CD4-positive, alpha-beta T cell (primary cell): ENCODE data around the gene STARD13. TPM values are rescaled to one million over a fixed set of nuclear protein-coding genes. Genes with fewer than 3 reads are reported as not detected.

Experiments
- ATAC-seq: fragments of 200-7000 bp; cut with Tn5 transposase; one replicate; pipeline ENCODE4 v1.10.0; 2022; ENCODE audit warnings: mild to moderate bottlenecking; ENCODE audit not compliant: poor library complexity
- CTCF ChIA-PET: fragments of 350-600 bp; sonication (Branson Sonifier 250); formaldehyde crosslinking; loops from one replicate; lab custom pipeline; 2021; ENCODE audit warnings: antibody characterized with exemption, inconsistent platforms; lab: Charles Lee
- POLR2A ChIA-PET: fragments of 350-600 bp; sonication (Branson Sonifier 250); formaldehyde crosslinking; loops from one replicate; lab custom pipeline; 2021; ENCODE audit warnings: antibody characterized with exemption, inconsistent platforms; lab: Charles Lee
- DNase-seq, 14 experiments: peaks; one replicate each; pipeline ENCODE4 v3.0.0-alpha.2; 2013 to 2020; ENCODE audit warnings: mixed read lengths in 2 of 14
- H3K27ac ChIP-seq, 2 donors: one replicate each; pipeline versions ENCODE4 v1.5.1 to v1.7.0; 2013; ENCODE audit warnings: low read length in 2 of 2, low read depth in 1 of 2, mild to moderate bottlenecking in 1 of 2
- H3K27me3 ChIP-seq, 2 experiments: 1 replicate in 1 of 2; 2 replicates in 1 of 2; pipeline versions ENCODE4 v1.6.1 to v1.7.0; 2013; ENCODE audit warnings: low read length in 2 of 2, control low read depth in 1 of 2, mild to moderate bottlenecking in 1 of 2, moderate library complexity in 1 of 2; ENCODE audit not compliant: insufficient read depth in 2 of 2, control insufficient read depth in 1 of 2
- H3K36me3 ChIP-seq: one replicate; pipeline ENCODE4 v1.6.1; 2013; ENCODE audit warnings: low read length, control low read depth; ENCODE audit not compliant: insufficient read depth
- H3K4me1 ChIP-seq: one replicate; pipeline ENCODE4 v1.6.1; 2013; ENCODE audit warnings: low read length, control low read depth; ENCODE audit not compliant: insufficient read depth
- H3K4me3 ChIP-seq: one replicate; pipeline ENCODE4 v1.5.1; 2013; ENCODE audit warnings: mild to moderate bottlenecking, low read length, moderate library complexity
- H3K9me3 ChIP-seq, 2 experiments: 1 replicate in 1 of 2; 2 replicates in 1 of 2; pipeline versions ENCODE4 v1.6.1 to v1.7.0; 2013; ENCODE audit warnings: low read length in 2 of 2, mild to moderate bottlenecking in 2 of 2, control low read depth in 1 of 2, moderate library complexity in 1 of 2; ENCODE audit not compliant: control insufficient read depth in 1 of 2, insufficient read depth in 1 of 2
- H3K27ac Mint-ChIP-seq: one replicate; pipeline ENCODE4 v1.8.0; 2020; ENCODE audit warnings: mixed read lengths
- H3K27me3 Mint-ChIP-seq: one replicate; pipeline ENCODE4 v1.8.0; 2021; ENCODE audit warnings: mixed read lengths
- H3K36me3 Mint-ChIP-seq: one replicate; pipeline ENCODE4 v1.8.0; 2021; ENCODE audit warnings: low read depth, mixed read lengths
- H3K4me1 Mint-ChIP-seq: one replicate; pipeline ENCODE4 v1.8.0; 2021; ENCODE audit warnings: low read depth, mixed read lengths
- H3K4me3 Mint-ChIP-seq: one replicate; pipeline ENCODE4 v1.8.0; 2020; ENCODE audit warnings: mild to moderate bottlenecking, mixed read lengths
- H3K9me3 Mint-ChIP-seq: one replicate; pipeline ENCODE4 v1.8.0; 2020; ENCODE audit warnings: mixed read lengths
- intact Hi-C, 2 experiments: fragments of 100-400 bp; cut with DNase I in 1 of 2; cut with micrococcal nuclease in 1 of 2; formaldehyde crosslinking; loops; one replicate each; pipeline versions ENCODE4 v1.15.1 to v1.9.0; 2023 to 2025; cut with DNase I, micrococcal nuclease
- total RNA-seq, 174 experiments: library from RNA in 2 of 174; stranded (reverse) in 2 of 174; gene quantifications; one replicate each; pipeline ENCODE4 v1.2.3 and lab custom pipeline; 2021 to 2026
- TF ChIP-seq, protein P1 (sequence below): fragments of 200-600 bp; IDR thresholded peaks from one replicate; pipeline ENCODE4 v1.8.0; 2022; ENCODE audit warnings: antibody characterized with exemption, mild to moderate bottlenecking

Gene STARD13
- total RNA-seq, 2 experiments from 2014 or later = not detected

DNA sequence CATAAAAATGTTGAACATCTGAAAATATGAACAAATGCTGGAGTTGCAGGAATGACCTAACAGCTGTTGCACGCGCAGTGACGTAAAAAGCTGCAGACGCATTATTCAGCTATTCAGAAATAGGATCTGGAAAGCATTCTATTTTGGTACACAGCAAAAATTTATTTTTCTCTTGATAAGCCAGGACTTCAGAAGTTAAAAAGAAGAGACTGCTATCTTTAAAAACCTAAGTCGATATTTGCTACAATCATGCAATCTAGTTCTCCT lies 36.9 kb upstream of the STARD13 start:
- H3K36me3 ChIP-seq = no peaks in the 10 kb centered on the region
- no peak overlapping the region for H3K27ac ChIP-seq
- H3K4me1 ChIP-seq = no peaks in the 10 kb centered on the region
- Mint-ChIP-seq H3K27ac (no peak overlapping the region), H3K36me3 (no peaks in the 10 kb centered on the region), H3K4me3 (no peak overlapping the region), H3K9me3 (no peaks in the 10 kb centered on the region), H3K4me1 (no peaks in the 10 kb centered on the region), H3K27me3 (peaks cover 8% of the 10 kb centered on the region)
- no peak for ATAC-seq
- DNase-seq = no peak
- ChIA-PET POLR2A (no interaction called here), CTCF (no interaction called here)
- TF ChIP-seq, protein P1, sequence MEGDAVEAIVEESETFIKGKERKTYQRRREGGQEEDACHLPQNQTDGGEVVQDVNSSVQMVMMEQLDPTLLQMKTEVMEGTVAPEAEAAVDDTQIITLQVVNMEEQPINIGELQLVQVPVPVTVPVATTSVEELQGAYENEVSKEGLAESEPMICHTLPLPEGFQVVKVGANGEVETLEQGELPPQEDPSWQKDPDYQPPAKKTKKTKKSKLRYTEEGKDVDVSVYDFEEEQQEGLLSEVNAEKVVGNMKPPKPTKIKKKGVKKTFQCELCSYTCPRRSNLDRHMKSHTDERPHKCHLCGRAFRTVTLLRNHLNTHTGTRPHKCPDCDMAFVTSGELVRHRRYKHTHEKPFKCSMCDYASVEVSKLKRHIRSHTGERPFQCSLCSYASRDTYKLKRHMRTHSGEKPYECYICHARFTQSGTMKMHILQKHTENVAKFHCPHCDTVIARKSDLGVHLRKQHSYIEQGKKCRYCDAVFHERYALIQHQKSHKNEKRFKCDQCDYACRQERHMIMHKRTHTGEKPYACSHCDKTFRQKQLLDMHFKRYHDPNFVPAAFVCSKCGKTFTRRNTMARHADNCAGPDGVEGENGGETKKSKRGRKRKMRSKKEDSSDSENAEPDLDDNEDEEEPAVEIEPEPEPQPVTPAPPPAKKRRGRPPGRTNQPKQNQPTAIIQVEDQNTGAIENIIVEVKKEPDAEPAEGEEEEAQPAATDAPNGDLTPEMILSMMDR = no peak
- no peaks in the 10 kb centered on the region for H3K9me3 ChIP-seq
- intact Hi-C loops = no loop called here
- H3K4me3 ChIP-seq = no peak overlapping the region
- no peaks in the 10 kb centered on the region for H3K27me3 ChIP-seq

DNA sequence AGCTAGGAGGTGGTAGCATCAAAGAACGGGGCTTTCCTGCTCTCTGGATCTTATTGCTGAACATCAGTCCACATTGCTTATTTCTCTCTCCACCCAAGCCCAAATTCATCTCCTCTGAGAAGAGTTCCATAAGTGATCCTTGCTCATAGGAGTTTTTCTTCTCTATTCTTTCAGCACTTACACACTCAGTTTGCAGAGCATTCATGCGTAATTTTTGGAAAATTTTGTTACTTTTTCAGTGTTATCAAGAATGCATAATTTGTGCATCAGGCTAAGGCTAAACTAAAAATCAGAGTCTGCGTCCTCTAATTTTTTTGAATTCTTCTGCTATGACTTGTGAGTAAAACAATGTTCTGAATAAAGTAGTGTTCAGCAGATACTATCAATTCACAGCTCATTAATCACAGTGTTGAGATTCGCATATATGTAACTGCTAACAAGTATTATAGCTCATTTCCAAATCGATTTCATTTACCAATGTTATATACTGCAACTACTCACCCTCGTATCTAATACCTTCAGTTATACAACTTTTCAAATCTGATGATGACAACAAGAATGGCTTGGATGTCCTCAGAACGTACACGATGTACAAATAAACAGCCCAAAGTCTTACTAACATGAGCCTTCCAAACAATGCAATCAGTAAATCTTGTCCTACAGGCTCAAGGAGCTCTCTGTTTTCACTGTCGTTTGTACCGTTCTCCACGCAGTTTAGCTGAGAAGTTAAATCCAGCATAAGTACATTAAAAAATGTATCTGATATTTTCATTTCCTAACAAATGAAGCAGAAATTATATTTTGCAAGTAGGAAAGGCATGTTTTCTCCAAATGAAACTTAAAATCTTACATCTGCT lies 36.4 kb upstream of the STARD13 start:
- intact Hi-C loops = no loop called here
- TF ChIP-seq, protein P1 = no peak
- peaks cover 12% of the 10 kb centered on the region for H3K27me3 Mint-ChIP-seq
- Histone ChIP-seq H3K9me3 (no peaks in the 10 kb centered on the region), H3K4me1 (no peaks in the 10 kb centered on the region), H3K27ac (no peak overlapping the region), H3K27me3 (no peaks in the 10 kb centered on the region), H3K36me3 (no peaks in the 10 kb centered on the region), H3K4me3 (no peak overlapping the region)
- no peaks in the 10 kb centered on the region for H3K4me1 Mint-ChIP-seq
- no peak overlapping the region for H3K4me3 Mint-ChIP-seq
- no peaks in the 10 kb centered on the region for H3K9me3 Mint-ChIP-seq
- ChIA-PET POLR2A (no interaction called here), CTCF (no interaction called here)
- no peak for DNase-seq
- H3K36me3 Mint-ChIP-seq = no peaks in the 10 kb centered on the region
- no peak overlapping the region for H3K27ac Mint-ChIP-seq
- no peak for ATAC-seq

- intact Hi-C loops = no loop called here
- POLR2A ChIA-PET = no interaction called here
- Histone ChIP-seq H3K27ac (no peak overlapping the region), H3K36me3 (no peaks in the 10 kb centered on the region), H3K9me3 (no peaks in the 10 kb centered on the region), H3K4me1 (no peaks in the 10 kb centered on the region), H3K27me3 (no peaks in the 10 kb centered on the region), H3K4me3 (no peak overlapping the region)
- TF ChIP-seq, protein P1 = no peak
- H3K27me3 Mint-ChIP-seq = peaks cover 15% of the 10 kb centered on the region
- no peaks in the 10 kb centered on the region for H3K36me3 Mint-ChIP-seq
- no peak overlapping the region for H3K4me3 Mint-ChIP-seq
- DNase-seq = no peak
- CTCF ChIA-PET = no interaction called here
- H3K9me3 Mint-ChIP-seq = no peaks in the 10 kb centered on the region
- ATAC-seq = no peak
- H3K4me1 Mint-ChIP-seq = no peaks in the 10 kb centered on the region
- H3K27ac Mint-ChIP-seq = no peak overlapping the region
Measured at GRCh38 chr13:33319859-33320258, 34.3 kb upstream of the STARD13 start.
